Neuronal stem cell (in vitro differentiated cells): ENCODE data around the gene TCHH.

Experiments used
- DNase-seq: peaks from one replicate; pipeline ENCODE4 v3.0.0-alpha.2; 2013; ENCODE audit warnings: low spot score
- H2AFZ ChIP-seq: one replicate; pipeline ENCODE4 v1.6.1; 2013; ENCODE audit warnings: mild to moderate bottlenecking, low read length, inconsistent platforms
- H2AK5ac ChIP-seq: 2 replicates; pipeline ENCODE4 v1.6.1; 2013; ENCODE audit warnings: low read depth, mild to moderate bottlenecking, inconsistent platforms, low read length, moderate library complexity, mixed read lengths
- H2BK120ac ChIP-seq: 2 replicates; pipeline ENCODE4 v1.6.1; 2013; ENCODE audit warnings: low read depth, mild to moderate bottlenecking, inconsistent platforms, low read length, moderate library complexity, mixed read lengths
- H2BK12ac ChIP-seq: one replicate; pipeline ENCODE4 v1.6.1; 2013; ENCODE audit warnings: low read length, inconsistent platforms
- H2BK15ac ChIP-seq: 2 replicates; pipeline ENCODE4 v1.6.1; 2013; ENCODE audit warnings: mild to moderate bottlenecking, low read length, inconsistent platforms, mixed read lengths
- H2BK5ac ChIP-seq: one replicate; pipeline ENCODE4 v1.6.1; 2013; ENCODE audit warnings: inconsistent platforms, mild to moderate bottlenecking, low read length, moderate library complexity
- H3K14ac ChIP-seq: one replicate; pipeline ENCODE4 v1.6.1; 2013; ENCODE audit warnings: low read length, inconsistent platforms
- H3K18ac ChIP-seq: 2 replicates; pipeline ENCODE4 v1.6.1; 2013; ENCODE audit warnings: low read length, inconsistent platforms
- H3K23ac ChIP-seq: 2 replicates; pipeline ENCODE4 v1.6.1; 2013; ENCODE audit warnings: low read depth, mild to moderate bottlenecking, mixed read lengths, low read length, inconsistent platforms; ENCODE audit not compliant: poor library complexity
- H3K27ac ChIP-seq: replicated peaks from 3 replicates; pipeline ENCODE4 v1.5.1; 2013; ENCODE audit warnings: low read length, inconsistent platforms
- H3K27me3 ChIP-seq, 3 experiments: 2 replicates each; pipeline ENCODE4 v1.6.1; 2013; ENCODE audit warnings: low read length in 3 of 3, mild to moderate bottlenecking in 2 of 3, inconsistent platforms in 1 of 3, low read depth in 1 of 3, mixed read lengths in 1 of 3, moderate library complexity in 1 of 3; ENCODE audit not compliant: control insufficient read depth in 3 of 3, insufficient read depth in 3 of 3
- H3K36me3 ChIP-seq, 2 donors: replicated peaks in 1 of 2; 2 replicates each; pipeline ENCODE4 v1.6.1; 2013; ENCODE audit warnings: low read length in 2 of 2; ENCODE audit not compliant: control insufficient read depth in 2 of 2, insufficient read depth in 2 of 2
- H3K4ac ChIP-seq: 2 replicates; pipeline ENCODE4 v1.6.1; 2013; ENCODE audit warnings: inconsistent platforms, mild to moderate bottlenecking, low read length, moderate library complexity
- H3K4me1 ChIP-seq, 2 donors: 1 replicate in 1 of 2; 2 replicates in 1 of 2; pipeline ENCODE4 v1.6.1; 2013; ENCODE audit warnings: low read length in 2 of 2, low read depth in 1 of 2; ENCODE audit not compliant: control insufficient read depth in 2 of 2, insufficient read depth in 1 of 2
- H3K4me2 ChIP-seq: one replicate; pipeline ENCODE4 v1.6.1; 2013; ENCODE audit warnings: mild to moderate bottlenecking, low read length, inconsistent platforms; ENCODE audit not compliant: insufficient read depth, poor library complexity, severe bottlenecking
- H3K4me3 ChIP-seq, 2 donors: 2 replicates each; pipeline ENCODE4 v1.5.1; 2013; ENCODE audit warnings: low read length in 2 of 2, mild to moderate bottlenecking in 2 of 2, inconsistent platforms in 1 of 2, moderate library complexity in 1 of 2
- H3K79me1 ChIP-seq: one replicate; pipeline ENCODE4 v1.6.1; 2013; ENCODE audit warnings: low read depth, mild to moderate bottlenecking, inconsistent platforms, low read length, moderate library complexity
- H3K9ac ChIP-seq: one replicate; pipeline ENCODE4 v1.6.1; 2013; ENCODE audit warnings: mild to moderate bottlenecking, low read depth, low read length, inconsistent platforms; ENCODE audit not compliant: poor library complexity
- H3K9me3 ChIP-seq, 2 donors: replicated peaks in 1 of 2; 2 replicates each; pipeline versions ENCODE3 to v1.6.1; 2013; ENCODE audit warnings: low read length in 2 of 2, mild to moderate bottlenecking in 2 of 2, inconsistent platforms in 1 of 2, low read depth in 1 of 2, mixed read lengths in 1 of 2, moderate library complexity in 1 of 2; ENCODE audit not compliant: control insufficient read depth in 2 of 2, insufficient read depth in 1 of 2
- H4K8ac ChIP-seq: one replicate; pipeline ENCODE4 v1.6.1; 2013; ENCODE audit warnings: low read depth, mild to moderate bottlenecking, inconsistent platforms, low read length, moderate library complexity
- H4K91ac ChIP-seq: one replicate; pipeline ENCODE4 v1.6.1; 2013; ENCODE audit warnings: low read length, low read depth, mild to moderate bottlenecking, inconsistent platforms; ENCODE audit not compliant: poor library complexity
- WGBS, 2 donors: extraction: QIAGEN DNeasy Blood & Tissue Kit; methylation state at CpG; one replicate each; pipeline ENCODE4 v1.1.7; 2013; ENCODE audit warnings: missing lambda C conversion rate in 2 of 2, mixed read lengths in 1 of 2; ENCODE audit not compliant: insufficient read length in 2 of 2, insufficient replicate concordance in 1 of 2; ENCODE audit errors: extremely low coverage in 2 of 2; 5-methylcytosine and 5-hydroxymethylcytosine counted together

TCHH gene

DNA sequence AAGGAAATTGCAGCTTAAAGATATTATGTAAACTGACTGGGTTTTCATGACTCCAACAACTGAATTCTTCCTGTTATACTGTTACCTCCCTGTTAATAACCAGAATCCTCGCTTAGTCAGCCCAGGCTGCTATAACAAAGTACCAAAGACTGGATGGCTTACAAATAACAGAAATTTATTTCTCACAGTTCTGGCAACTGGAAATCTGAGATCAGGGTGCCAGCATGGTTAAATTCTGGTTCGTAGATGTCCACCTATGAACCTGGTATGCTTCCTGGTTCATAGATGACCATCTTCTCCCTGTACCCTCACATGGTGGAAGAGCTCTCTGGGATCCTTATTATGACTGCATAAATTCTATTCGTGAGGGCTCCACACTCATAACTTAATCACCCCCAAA is 18.3 kb downstream of the TCHH start:
- Histone ChIP-seq H3K79me1 (no peaks in the 10 kb centered on the region), H3K4me1 (no peaks in the 10 kb centered on the region), H3K4me3 (no peak overlapping the region), H3K18ac (no peak overlapping the region), H3K23ac (no peak overlapping the region), H2BK120ac (no peak overlapping the region), H2AK5ac (no peak overlapping the region), H2AFZ (no peak overlapping the region), H4K8ac (no peak overlapping the region), H2BK12ac (no peak overlapping the region), H4K91ac (no peak overlapping the region), H3K9me3 (peaks cover 0 to 1% of the 10 kb centered on the region in 2 donors), H3K4ac (no peak overlapping the region), H3K36me3 (no peaks in the 10 kb centered on the region), H3K9ac (no peak overlapping the region), H3K4me2 (no peak overlapping the region), H2BK5ac (no peak overlapping the region), H2BK15ac (no peak overlapping the region), H3K14ac (no peak overlapping the region), H3K27ac (no peak overlapping the region), H3K27me3 (peaks cover 0 to 6% (median 2%) of the 10 kb centered on the region in 3 experiments)
- no peak for DNase-seq
- no CpG with 5 or more reads among the region's 3 CpGs for WGBS, 2 donors

DNA sequence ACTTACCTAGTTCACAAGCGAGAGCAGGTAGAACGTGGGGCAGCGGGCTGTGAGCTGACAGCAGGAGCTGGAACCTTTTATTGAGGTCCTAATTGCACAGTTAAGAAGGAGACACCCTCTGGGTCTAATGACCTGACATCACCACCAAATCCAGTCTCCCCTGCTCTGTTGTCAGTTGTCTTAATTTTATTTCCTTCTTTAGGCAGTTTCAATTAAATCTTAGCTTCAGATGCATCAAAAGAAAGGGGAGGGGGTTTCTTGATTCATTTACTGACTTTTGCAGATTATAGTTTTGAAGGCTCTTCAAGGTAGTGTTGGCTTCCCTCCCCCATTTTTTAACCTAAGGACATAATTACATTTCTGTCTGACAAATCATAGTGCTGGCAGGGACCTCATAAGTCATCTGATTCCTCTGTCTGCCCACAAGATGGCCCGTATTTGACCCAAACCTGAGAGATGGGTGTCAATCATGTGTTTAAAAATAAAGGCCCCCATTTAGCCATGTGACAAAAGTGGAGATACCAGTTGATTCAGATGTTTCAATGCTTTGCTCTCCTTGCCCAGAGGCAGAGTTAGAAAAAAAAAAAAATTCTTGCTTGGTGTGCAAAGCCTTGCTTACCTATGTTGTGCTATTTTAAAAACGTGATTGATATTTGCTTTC is 26.1 kb downstream of the TCHH start, which contains the start of gene TCHHL1:
TCHHL1 (minus strand) TSS at position 51 of the 661 bp plus-strand sequence. CDS start 921 bp downstream, outside the sequence.
- Histone ChIP-seq H2BK5ac (no peak within 1 kb of the TSS), H3K14ac (no peak within 1 kb of the TSS), H3K4me2 (no peak within 1 kb of the TSS), H3K4me1 (no peaks in the 10 kb centered on the region), H3K27ac (no peak within 1 kb of the TSS), H2BK120ac (no peak within 1 kb of the TSS), H4K8ac (no peak within 1 kb of the TSS), H3K36me3 (no peaks in the 10 kb centered on the region), H3K18ac (no peak within 1 kb of the TSS), H4K91ac (no peak within 1 kb of the TSS), H2AFZ (no peak within 1 kb of the TSS), H3K4me3 (no peak within 1 kb of the TSS), H3K27me3 (peaks cover 0 to 3% (median 0%) of the 10 kb centered on the region in 3 experiments), H3K79me1 (no peaks in the 10 kb centered on the region), H3K9ac (no peak within 1 kb of the TSS), H2BK15ac (no peak within 1 kb of the TSS), H2BK12ac (no peak within 1 kb of the TSS), H3K9me3 (peaks cover 0 to 2% of the 10 kb centered on the region in 2 donors), H2AK5ac (no peak within 1 kb of the TSS), H3K23ac (no peak within 1 kb of the TSS), H3K4ac (no peak within 1 kb of the TSS)
- no peak for DNase-seq
- no CpG with 5 or more reads among the region's 5 CpGs for WGBS, 2 donors

DNA sequence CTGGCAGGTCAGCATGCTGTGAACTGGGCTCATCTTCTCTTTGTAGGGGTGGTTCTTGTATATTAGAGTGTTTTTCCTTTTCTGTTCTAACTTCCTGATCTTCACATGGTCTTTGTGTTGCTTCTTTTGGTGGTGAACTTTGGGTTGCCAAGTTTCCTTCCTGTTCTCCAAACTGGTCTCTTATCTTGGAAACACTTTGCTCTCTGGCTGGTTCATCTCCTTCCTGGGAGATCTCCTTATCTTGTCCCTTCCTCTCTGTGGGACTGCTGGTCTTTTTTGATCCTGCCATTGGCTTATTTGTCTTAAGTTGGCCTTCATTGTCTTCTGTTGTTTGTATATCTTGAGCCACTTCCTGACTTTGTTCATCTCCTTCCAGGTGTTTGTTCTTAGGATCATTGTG is 28.5 kb downstream of the TCHH start:
- Histone ChIP-seq H4K8ac (no peak overlapping the region), H2AFZ (no peak overlapping the region), H3K36me3 (no peaks in the 10 kb centered on the region), H3K14ac (no peak overlapping the region), H3K27ac (no peak overlapping the region), H2BK15ac (no peak overlapping the region), H2BK12ac (no peak overlapping the region), H3K23ac (no peak overlapping the region), H3K27me3 (peaks cover 0 to 3% (median 0%) of the 10 kb centered on the region in 3 experiments), H3K4me3 (no peak overlapping the region), H3K4me2 (no peak overlapping the region), H3K9ac (no peak overlapping the region), H4K91ac (no peak overlapping the region), H3K79me1 (no peaks in the 10 kb centered on the region), H3K18ac (no peak overlapping the region), H2BK120ac (no peak overlapping the region), H3K4ac (no peak overlapping the region), H3K4me1 (no peaks in the 10 kb centered on the region), H3K9me3 (no peaks in the 10 kb centered on the region), H2BK5ac (no peak overlapping the region), H2AK5ac (no peak overlapping the region)
- DNase-seq: no peak

DNA sequence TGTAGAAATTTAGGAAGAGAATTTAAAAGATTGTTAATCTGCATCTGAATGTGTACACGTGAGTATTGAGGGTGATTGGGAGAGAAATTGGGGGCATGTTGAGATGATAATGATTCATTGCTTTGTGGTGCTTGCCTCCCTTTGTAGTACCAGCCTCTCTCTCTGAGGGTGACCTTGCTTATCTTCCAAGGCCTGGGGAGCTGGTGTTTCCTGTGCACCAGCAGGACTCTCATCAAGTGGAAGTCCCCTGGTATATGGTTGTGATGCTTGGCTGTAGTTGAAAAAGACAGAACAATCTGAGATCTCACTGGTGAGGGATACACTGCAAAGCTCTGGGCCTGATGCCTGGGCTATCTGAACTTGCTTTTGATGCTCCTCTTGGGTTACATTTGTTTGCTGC is 30.4 kb downstream of the TCHH start:
- Histone ChIP-seq H3K79me1 (no peaks in the 10 kb centered on the region), H3K14ac (no peak overlapping the region), H2BK120ac (no peak overlapping the region), H2AK5ac (no peak overlapping the region), H3K4me2 (no peak overlapping the region), H3K9me3 (no peaks in the 10 kb centered on the region), H3K18ac (no peak overlapping the region), H3K9ac (no peak overlapping the region), H3K4me1 (no peaks in the 10 kb centered on the region), H3K4ac (no peak overlapping the region), H3K23ac (no peak overlapping the region), H3K4me3 (no peak overlapping the region), H2BK15ac (no peak overlapping the region), H3K36me3 (no peaks in the 10 kb centered on the region), H2BK12ac (no peak overlapping the region), H4K91ac (no peak overlapping the region), H4K8ac (no peak overlapping the region), H2AFZ (no peak overlapping the region), H3K27me3 (peaks cover 0 to 3% (median 0%) of the 10 kb centered on the region in 3 experiments), H3K27ac (no peak overlapping the region), H2BK5ac (no peak overlapping the region)
- WGBS, 2 donors: 100% methylated on average over 1 of the region's 1 CpG; no CpG with 5 or more reads in 1 of the 2 donors
- no peak for DNase-seq
